Endothelial cell of umbilical vein (primary cell): ENCODE results near the gene LRRC8D. TPM values are rescaled to one million over a fixed set of nuclear protein-coding genes. Genes with fewer than 3 reads are reported as not detected.

Source experiments
- BruUV-seq: library from RNA; stranded (reverse); fragments of 400-500 nt; replicated peaks from 2 replicates; lab custom pipeline; 2021; lab: Mats Ljungman, UMichigan
- CTCF ChIA-PET: fragments of 300-600, 350-600 bp; sonication (Branson Sonifier 250); formaldehyde crosslinking; loops from one replicate; lab custom pipeline; 2021; ENCODE audit warnings: antibody characterized with exemption, inconsistent platforms; lab: Charles Lee
- POLR2A ChIA-PET: fragments of 300-600, 350-600 bp; sonication (Branson Sonifier 250); formaldehyde crosslinking; loops from one replicate; lab custom pipeline; 2021; ENCODE audit warnings: antibody characterized with exemption, inconsistent platforms; lab: Charles Lee
- DNase-seq: peaks from one replicate; pipeline ENCODE4 v3.0.0-alpha.2; 2011; ENCODE audit warnings: low read depth, low spot score
- FAIRE-seq: peaks from 2 replicates; lab custom pipeline; 2011; peaks lifted over from hg19 to GRCh38; lab: Jason Lieb, UNC
- H2AFZ ChIP-seq: 2 replicates; pipeline ENCODE4 v1.6.0; 2012; ENCODE audit warnings: low read depth, low read length, control low read depth, inconsistent platforms
- H3K27ac ChIP-seq: 2 replicates; pipeline ENCODE4 v1.5.1; 2011; ENCODE audit warnings: low read depth, mild to moderate bottlenecking, control low read depth, low read length, moderate library complexity; ENCODE audit not compliant: insufficient read depth
- H3K27me3 ChIP-seq, 2 experiments: 2 replicates each; pipeline versions ENCODE4 v1.6.0 to v1.6.1; 2011; ENCODE audit warnings: low read length in 2 of 2, mixed read lengths in 1 of 2; ENCODE audit not compliant: control insufficient read depth in 2 of 2, insufficient read depth in 2 of 2
- H3K36me3 ChIP-seq, 2 experiments: 2 replicates in 1 of 2; 3 replicates in 1 of 2; pipeline ENCODE4 v1.5.1; 2011; ENCODE audit warnings: low read length in 2 of 2, mild to moderate bottlenecking in 1 of 2, moderate library complexity in 1 of 2; ENCODE audit not compliant: control insufficient read depth in 2 of 2, insufficient read depth in 2 of 2; ENCODE audit errors: extremely low read depth in 1 of 2
- H3K4me1 ChIP-seq: 3 replicates; pipeline ENCODE4 v1.5.1; 2011; ENCODE audit warnings: mild to moderate bottlenecking, low read length; ENCODE audit not compliant: control insufficient read depth, insufficient read depth; ENCODE audit errors: extremely low read depth
- H3K4me2 ChIP-seq: 2 replicates; pipeline ENCODE4 v1.6.1; 2011; ENCODE audit warnings: low read length, control low read depth, mixed read lengths; ENCODE audit not compliant: insufficient read depth
- H3K4me3 ChIP-seq, 3 experiments: fragments of 200-600 bp in 1 of 3; sonication (generic), shearing (Covaris generic) in 1 of 3; replicated peaks in 1 of 3; 2 replicates each; pipeline ENCODE4 v1.5.1; 2011 to 2016; ENCODE audit warnings: control low read depth in 3 of 3, low read length in 3 of 3, mild to moderate bottlenecking in 2 of 3, inconsistent platforms in 1 of 3, low read depth in 1 of 3, moderate library complexity in 1 of 3; ENCODE audit not compliant: insufficient read depth in 1 of 3
- H3K79me2 ChIP-seq: 2 replicates; pipeline ENCODE4 v1.6.0; 2012; ENCODE audit warnings: low read length, inconsistent platforms; ENCODE audit not compliant: control insufficient read depth, insufficient read depth
- H3K9ac ChIP-seq: replicated peaks from 2 replicates; pipeline ENCODE3; 2011; ENCODE audit warnings: low read length, control low read depth; ENCODE audit not compliant: insufficient read depth; ENCODE audit errors: extremely low read depth
- H3K9me1 ChIP-seq: replicated peaks from 3 replicates; pipeline ENCODE4 v1.6.0; 2011; ENCODE audit warnings: mild to moderate bottlenecking, low read length; ENCODE audit not compliant: control insufficient read depth, insufficient read depth; ENCODE audit errors: extremely low read depth
- H3K9me3 ChIP-seq: replicated peaks from 2 replicates; pipeline ENCODE4 v1.5.1; 2012; ENCODE audit warnings: low read length, inconsistent platforms; ENCODE audit not compliant: control insufficient read depth, insufficient read depth
- H4K20me1 ChIP-seq: replicated peaks from 2 replicates; pipeline ENCODE3; 2011; ENCODE audit warnings: mild to moderate bottlenecking, low read length; ENCODE audit not compliant: control insufficient read depth, insufficient read depth; ENCODE audit errors: extremely low read depth
- CTCF ChIP-seq, 2 donors: IDR thresholded peaks; 1 replicate in 1 of 2; 2 replicates in 1 of 2; pipeline ENCODE4 v1.5.1; 2011; ENCODE audit warnings: low read length in 2 of 2, mild to moderate bottlenecking in 2 of 2, moderate library complexity in 2 of 2, control low read depth in 1 of 2, inconsistent platforms in 1 of 2, low read depth in 1 of 2; ENCODE audit not compliant: insufficient read depth in 1 of 2; ENCODE audit errors: extremely low read depth in 1 of 2
- EZH2 ChIP-seq: IDR thresholded peaks from 2 replicates; pipeline ENCODE4 v1.6.1; 2012; ENCODE audit warnings: borderline replicate concordance, low read depth, mild to moderate bottlenecking, moderate library complexity, low read length, inconsistent platforms; ENCODE audit not compliant: severe bottlenecking
- FOS ChIP-seq: IDR thresholded peaks from 2 replicates; pipeline ENCODE4 v1.6.1; 2011; ENCODE audit warnings: mild to moderate bottlenecking, low read length, moderate library complexity, borderline replicate concordance; ENCODE audit not compliant: insufficient read depth
- GATA2 ChIP-seq: IDR thresholded peaks from 2 replicates; pipeline ENCODE4 v1.7.0; 2011; ENCODE audit warnings: low read depth, mild to moderate bottlenecking, moderate library complexity, mixed read lengths, low read length; ENCODE audit not compliant: insufficient read length, insufficient read depth
- JUN ChIP-seq: IDR thresholded peaks from 2 replicates; pipeline ENCODE4 v1.6.1; 2011; ENCODE audit warnings: borderline replicate concordance, low read depth; ENCODE audit not compliant: insufficient read length, insufficient read depth
- MAX ChIP-seq: IDR thresholded peaks from 2 replicates; pipeline ENCODE4 v1.6.1; 2011; ENCODE audit not compliant: insufficient read depth, insufficient read length
- MYC ChIP-seq: IDR thresholded peaks from one replicate; pipeline ENCODE4 v1.6.1; 2011; ENCODE audit warnings: mild to moderate bottlenecking, low read depth, low read length
- POLR2A ChIP-seq: IDR thresholded peaks from 2 replicates; pipeline ENCODE4 v1.6.1; 2012; ENCODE audit warnings: low read depth, mild to moderate bottlenecking, control low read depth, low read length
- POLR2AphosphoS5 ChIP-seq: IDR thresholded peaks from 2 replicates; pipeline ENCODE4 v1.6.1; 2012; ENCODE audit warnings: low read depth, mild to moderate bottlenecking, control low read depth, low read length, moderate library complexity; ENCODE audit not compliant: insufficient read depth
- dilution Hi-C: fragments of 300-500 bp; cut with MboI; formaldehyde crosslinking; loops from one replicate; pipeline ENCODE4 v1.15.0; 2019; ENCODE audit warnings: low sequenced_read_pairs; ENCODE audit not compliant: extremely low pct_ligation_motif_present
- intact Hi-C: fragments of 100-400 bp; cut with micrococcal nuclease; formaldehyde crosslinking; loops from one replicate; pipeline ENCODE4 v1.10.0; 2022
- polyA plus RNA-seq, 4 experiments: library from polyadenylated mRNA; depleted of rRNA in 3 of 4; stranded (reverse) in 3 of 4; unstranded in 1 of 4; fragments of >200 nt; gene quantifications; 2 replicates each; pipeline versions ENCODE4 v1.2.1 to v1.2.3, GENCODE V29; 2011 to 2012; ENCODE audit warnings: missing spikeins in 1 of 4
- total RNA-seq: library from RNA; stranded (reverse); gene quantifications from 2 replicates; pipeline ENCODE4 v1.2.3, GENCODE V29; 2021

Gene LRRC8D
- total and polyA plus RNA-seq, 2 donors (not counting 3 experiments of a cell fraction or from before 2014, with no cell fraction given), result 31.9 to 37.7 TPM

GRCh38 chr1:89900791-89901708 is 80.2 kb downstream of the LRRC8D start:
- POLR2A ChIA-PET, result no interaction called here
- Histone ChIP-seq H3K4me1 (peaks cover 42% of the 10 kb centered on the region), H3K9ac (no peak overlapping the region), H3K4me2 (no peak overlapping the region), H3K9me3 (no peaks in the 10 kb centered on the region), H3K4me3 (no peak overlapping the region), H3K27ac (no peak overlapping the region), H3K79me2 (peaks cover 2% of the 10 kb centered on the region), H4K20me1 (no peaks in the 10 kb centered on the region), H3K27me3 (no peaks in the 10 kb centered on the region), H3K9me1 (no peaks in the 10 kb centered on the region), H2AFZ (no peak overlapping the region), H3K36me3 (no peaks in the 10 kb centered on the region)
- intact Hi-C loops (no loop called here), dilution Hi-C loops (no loop called here)
- no peak for TF ChIP-seq GATA2
- no peak for TF ChIP-seq POLR2AphosphoS5
- TF ChIP-seq JUN, result no peak
- TF ChIP-seq POLR2A, result no peak
- no peak for TF ChIP-seq MYC
- no peak for TF ChIP-seq MAX
- no peak for TF ChIP-seq CTCF (IDR thresholded peaks at IDR 0.05; ENCODE audit: extremely low read depth in 1 of 2, insufficient read depth in 1 of 2, low read depth in 1 of 2, low read length in 2 of 2)
- no peak for TF ChIP-seq FOS
- TF ChIP-seq EZH2, result no peak
- DNase-seq (no peak), FAIRE-seq (no peak)
- CTCF ChIA-PET, result no interaction called here
- BruUV-seq, result no TSS peak
